HG02588 (cell line): ENCODE results near the gene GAD1.
A peak's percentile ranks its signal among the peaks of the same experiment; 100 is the strongest.

Experiments
- ATAC-seq: cut with Tn5 transposase; IDR thresholded peaks from one replicate; pipeline ENCODE4 v1.9.1; 2021; ENCODE audit warnings: mild to moderate bottlenecking, moderate library complexity; ENCODE audit not compliant: unreplicated experiment

Gene GAD1

GRCh38 chr2:170816504-170817092, at the start of gene GAD1:
GAD1 (plus strand) TSS chr2:170816887; CDS start chr2:170818592, 1,705 bp downstream.
- peak; percentile 60 for ATAC-seq

DNA sequence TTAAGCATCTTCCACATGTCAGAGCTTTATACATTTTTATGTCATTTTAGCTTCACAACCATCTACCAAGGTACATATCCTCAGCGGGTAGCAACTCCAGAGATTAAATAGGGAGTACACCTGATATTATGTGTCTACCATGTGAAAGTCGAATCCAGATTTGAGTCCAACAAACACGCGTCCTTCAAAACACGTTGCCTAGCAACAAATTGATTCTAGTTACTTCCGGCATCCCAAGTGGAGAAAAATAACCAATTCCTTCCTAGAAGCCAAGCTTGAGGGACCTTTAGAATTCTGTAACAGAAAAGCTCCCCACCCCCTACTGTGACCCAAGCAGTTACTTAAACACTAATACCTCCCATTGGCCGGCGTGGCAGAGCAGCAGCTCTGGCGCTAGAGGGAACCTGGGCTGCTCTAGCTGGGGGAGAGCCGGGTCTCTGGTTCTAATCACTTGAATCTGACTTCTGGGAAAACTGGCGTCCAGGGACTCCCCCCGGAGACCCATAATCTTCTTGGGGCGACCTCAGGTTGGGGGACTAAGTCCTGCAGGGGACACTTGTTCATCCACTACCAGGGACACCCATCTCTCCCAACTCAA, 46.6 kb upstream of the GAD1 start, which contains the start of gene ERICH2:
ERICH2 (plus strand) TSS at position 371 of the 598 bp plus-strand sequence. CDS start 304 bp downstream, outside the sequence.
- ATAC-seq: peak; percentile 35

GRCh38 chr2:170770606-170771420, 45.9 kb upstream of the GAD1 start:
- ATAC-seq: peak; percentile 84

DNA sequence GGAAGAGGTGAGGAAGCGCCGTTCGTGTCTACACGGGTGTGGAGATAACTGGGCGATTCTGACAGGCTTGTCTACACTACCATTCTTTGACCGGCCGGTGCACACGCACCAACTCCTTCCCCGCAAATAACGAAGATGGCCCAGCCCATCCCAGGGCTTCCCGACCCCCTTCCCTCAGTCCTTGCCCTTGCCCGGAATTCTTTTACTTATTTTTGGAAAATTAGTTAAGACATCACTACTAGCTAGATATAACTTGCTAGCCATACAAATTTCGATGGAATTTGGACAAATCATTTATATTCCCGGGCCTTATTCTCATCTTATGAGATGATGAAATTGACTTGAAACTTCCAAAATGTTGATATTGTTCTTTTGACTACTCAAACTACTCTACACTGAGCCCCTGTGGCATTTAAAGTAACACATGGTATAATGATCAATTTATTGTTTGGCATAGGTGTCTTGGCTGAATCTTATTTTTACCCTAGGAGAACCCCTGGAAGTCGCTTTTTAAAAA, 45.2 kb upstream of the GAD1 start:
- no peak for ATAC-seq

GRCh38 chr2:170772295-170772694, 44.4 kb upstream of the GAD1 start:
- ATAC-seq: no peak

- ATAC-seq: no peak
These were observed 42.6 kb upstream of the GAD1 start for GRCh38 chr2:170774074-170774473.

- ATAC-seq: no peak
These were observed 37.8 kb upstream of the GAD1 start for GRCh38 chr2:170778900-170779299.

DNA sequence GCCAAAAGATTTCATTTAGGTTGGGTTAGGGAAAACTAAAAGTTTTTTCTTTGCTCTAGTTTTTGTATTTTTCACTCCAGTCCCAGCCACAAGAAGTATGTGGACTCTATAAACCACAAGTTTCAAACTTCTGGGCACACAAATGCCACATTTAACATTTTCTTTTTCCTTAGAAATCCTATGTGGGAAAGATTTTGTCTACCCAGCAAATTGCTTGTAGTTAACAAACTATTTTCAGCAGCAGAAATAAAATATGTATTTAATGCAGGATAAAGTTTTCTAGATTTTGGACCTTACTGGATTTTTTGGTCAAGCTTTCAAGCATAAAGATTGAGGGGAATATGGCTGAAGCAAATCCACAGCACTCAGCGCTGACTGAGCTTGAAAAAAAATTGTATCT, 37.4 kb upstream of the GAD1 start:
- no peak for ATAC-seq

GRCh38 chr2:170782673-170783072, 34.0 kb upstream of the GAD1 start:
- no peak for ATAC-seq

DNA sequence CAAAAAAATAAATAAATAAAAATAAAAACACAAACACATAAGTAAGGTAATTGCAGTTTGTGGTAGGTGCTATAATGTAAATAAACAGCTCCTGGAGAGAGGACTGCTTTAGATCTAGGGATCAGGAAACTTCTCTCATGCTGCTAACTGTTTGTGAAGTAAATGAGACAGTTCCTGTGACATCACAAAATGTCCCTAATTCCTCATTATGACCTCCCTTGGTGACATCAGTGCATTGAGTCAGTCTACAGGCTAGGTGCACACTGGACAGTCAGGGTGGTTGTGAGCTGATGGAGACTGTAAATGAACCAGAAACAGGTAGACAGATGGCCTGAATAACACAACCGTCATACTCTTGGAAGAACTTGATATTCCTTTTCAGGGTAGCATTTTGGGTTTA, 33.1 kb upstream of the GAD1 start:
- ATAC-seq: no peak

GRCh38 chr2:170798996-170799395, 17.7 kb upstream of the GAD1 start:
- ATAC-seq: no peak

DNA sequence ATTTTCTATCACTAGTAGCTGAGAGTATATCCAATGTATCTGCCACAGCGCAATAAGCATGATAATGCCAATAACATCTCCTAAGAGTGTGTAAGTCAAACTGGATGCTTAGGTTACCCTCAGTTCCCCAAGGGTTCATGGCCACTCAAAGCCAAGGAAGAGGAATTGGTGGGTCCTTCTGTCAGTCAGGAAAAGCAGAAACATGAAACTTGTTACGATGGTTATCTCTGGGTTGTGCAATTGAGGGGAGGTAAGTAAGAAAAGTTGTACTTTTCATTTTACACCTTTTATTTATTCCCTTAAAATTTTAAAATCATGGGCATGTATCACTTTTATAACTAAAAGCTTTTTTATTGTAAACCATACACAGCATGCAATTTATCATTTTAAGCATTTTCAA, 10.1 kb upstream of the GAD1 start:
- ATAC-seq: no peak

GRCh38 chr2:170812710-170813600, 3.7 kb upstream of the GAD1 start:
- no peak for ATAC-seq

- no peak for ATAC-seq
These were observed 2.8 kb upstream of the GAD1 start for GRCh38 chr2:170813611-170814532.

DNA sequence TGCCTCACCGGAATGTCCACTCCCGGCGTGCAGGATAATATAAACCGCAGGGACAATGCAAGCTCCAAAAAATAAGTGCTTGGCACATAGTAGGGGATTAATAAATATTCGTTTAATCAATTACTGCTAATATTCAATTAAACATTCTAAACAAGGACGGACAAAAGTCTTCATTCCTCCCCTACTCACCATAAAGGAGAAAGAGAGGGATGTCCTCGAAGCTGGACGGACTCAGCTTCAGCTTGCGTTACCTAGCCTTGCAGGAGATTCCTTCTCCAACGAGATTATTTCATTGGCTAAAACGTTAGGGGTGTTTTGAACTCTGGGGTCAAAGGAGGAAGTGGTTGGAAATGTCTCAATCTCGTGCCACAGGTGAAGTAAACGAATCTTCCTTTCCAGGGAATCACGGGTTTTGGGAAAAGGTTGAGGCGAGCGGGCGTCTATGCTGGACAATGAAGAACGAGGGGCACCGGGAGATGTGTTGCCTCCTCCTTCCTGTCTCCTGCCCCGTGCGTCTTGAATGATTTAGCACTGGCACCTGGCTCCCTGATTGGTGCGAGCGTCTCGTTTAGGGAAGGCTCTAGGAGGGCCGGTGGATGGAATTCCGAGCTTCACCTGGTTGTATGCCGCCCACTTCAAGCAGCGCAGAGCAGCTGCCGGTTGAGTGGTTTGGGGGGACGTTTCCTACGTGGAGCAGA, 2.0 kb upstream of the GAD1 start:
- no peak for ATAC-seq

GRCh38 chr2:170815311-170815710, 1.4 kb upstream of the GAD1 start:
- ATAC-seq: no peak

- ATAC-seq: no peak
These were observed 762 bp upstream of the GAD1 start for GRCh38 chr2:170815746-170816503.
